Dendritic cell treated with granulocyte-macrophage colony-stimulating factor and Interleukin-4, amounts not matched to agents 40 ng/mL and 50 ng/mL, for 4 days (primary cell): Measurements from ENCODE around the gene GPR152.
"Not testable (repeated sequence)": the region's sequence is repeated elsewhere in the genome, so short reads cannot be mapped to it uniquely, and the experiment has no call there.

Experiments used
- H3K27ac Mint-ChIP-seq: one replicate; pipeline ENCODE4 v1.8.0; 2022; ENCODE audit warnings: mild to moderate bottlenecking, mixed read lengths
- H3K27me3 Mint-ChIP-seq: one replicate; pipeline ENCODE4 v1.8.0; 2022; ENCODE audit warnings: mild to moderate bottlenecking, mixed read lengths
- H3K36me3 Mint-ChIP-seq: one replicate; pipeline ENCODE4 v1.8.0; 2022; ENCODE audit warnings: low read depth, mixed read lengths
- H3K4me1 Mint-ChIP-seq: one replicate; pipeline ENCODE4 v1.8.0; 2022; ENCODE audit warnings: low read depth, mixed read lengths
- H3K4me3 Mint-ChIP-seq: one replicate; pipeline ENCODE4 v1.8.0; 2022; ENCODE audit warnings: mild to moderate bottlenecking, moderate library complexity, mixed read lengths
- H3K9me3 Mint-ChIP-seq: one replicate; pipeline ENCODE4 v1.8.0; 2022; ENCODE audit warnings: mixed read lengths
- intact Hi-C: fragments of 100-400 bp; cut with micrococcal nuclease; formaldehyde crosslinking; loops from one replicate; pipeline ENCODE4 v1.15.0; 2022

Gene GPR152

DNA sequence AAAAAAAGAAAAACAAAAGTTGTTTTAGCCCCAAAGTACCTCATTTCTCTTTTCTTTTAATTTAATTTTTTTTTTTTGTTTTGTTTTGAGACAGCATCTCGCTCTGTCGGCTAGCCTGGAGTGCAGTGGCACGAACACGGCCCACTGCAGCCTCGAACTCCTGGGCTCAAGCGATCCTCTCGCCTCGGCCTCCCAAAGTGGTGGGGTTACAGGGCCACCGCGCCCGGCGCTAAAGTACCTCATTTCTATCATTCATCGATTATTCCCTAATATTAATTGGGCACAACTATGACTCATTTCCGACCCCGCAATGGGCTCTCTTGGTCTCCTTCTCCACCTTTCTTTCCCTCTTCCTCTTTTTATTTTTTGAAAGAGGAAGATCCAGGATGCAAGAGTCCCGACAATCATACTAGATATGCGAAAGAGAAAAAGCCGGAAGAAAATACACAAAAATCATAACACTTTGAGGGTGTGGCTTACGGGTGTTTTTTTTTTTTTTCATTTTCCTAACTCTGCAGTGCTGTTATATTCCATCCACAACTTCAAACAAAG lies 29.8 kb upstream of the GPR152 start:
- intact Hi-C loops, result loop anchor here (2.0 kb wide), 1 partner anchor 14 kb away; the partner anchor contains the start of gene TMEM134
- Mint-ChIP-seq H3K27ac (peak overlapping the region; percentile 96), H3K4me3 (peak overlapping the region; percentile 91), H3K36me3 (peaks cover 35% of the 10 kb centered on the region), H3K27me3 (peaks cover 8% of the 10 kb centered on the region), H3K9me3 (no peaks in the 10 kb centered on the region), H3K4me1 (peaks cover 43% of the 10 kb centered on the region)

DNA sequence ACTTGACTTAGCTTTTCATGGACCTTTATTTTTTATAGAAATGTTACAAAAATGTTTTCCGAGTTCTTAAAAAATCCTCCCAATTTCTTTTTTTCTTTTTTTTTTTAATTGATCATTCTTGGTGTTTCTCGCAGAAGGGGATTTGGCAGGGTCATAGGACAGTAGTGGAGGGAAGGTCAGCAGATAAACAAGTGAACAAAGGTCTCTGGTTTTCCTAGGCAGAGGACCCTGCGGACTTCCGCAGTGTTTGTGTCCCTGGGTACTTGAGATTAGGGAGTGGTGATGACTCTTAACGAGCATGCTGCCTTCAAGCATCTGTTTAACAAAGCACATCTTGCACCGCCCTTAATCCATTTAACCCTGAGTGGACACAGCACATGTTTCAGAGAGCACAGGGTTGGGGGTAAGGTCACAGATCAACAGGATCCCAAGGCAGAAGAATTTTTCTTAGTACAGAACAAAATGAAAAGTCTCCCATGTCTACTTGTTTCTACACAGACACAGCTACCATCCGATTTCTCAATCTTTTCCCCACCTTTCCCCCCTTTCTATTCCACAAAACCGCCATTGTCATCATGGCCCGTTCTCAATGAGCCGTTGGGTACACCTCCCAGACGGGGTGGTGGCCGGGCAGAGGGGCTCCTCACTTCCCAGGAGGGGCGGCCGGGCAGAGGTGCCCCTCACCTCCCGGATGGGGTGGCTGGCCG lies 25.0 kb upstream of the GPR152 start:
- H3K4me1 Mint-ChIP-seq, H3K9me3 Mint-ChIP-seq, H3K4me3 Mint-ChIP-seq, intact Hi-C loops, H3K27ac Mint-ChIP-seq, H3K36me3 Mint-ChIP-seq: not testable (repeated sequence)
- H3K27me3 Mint-ChIP-seq, result peaks cover 16% of the 10 kb centered on the region

DNA sequence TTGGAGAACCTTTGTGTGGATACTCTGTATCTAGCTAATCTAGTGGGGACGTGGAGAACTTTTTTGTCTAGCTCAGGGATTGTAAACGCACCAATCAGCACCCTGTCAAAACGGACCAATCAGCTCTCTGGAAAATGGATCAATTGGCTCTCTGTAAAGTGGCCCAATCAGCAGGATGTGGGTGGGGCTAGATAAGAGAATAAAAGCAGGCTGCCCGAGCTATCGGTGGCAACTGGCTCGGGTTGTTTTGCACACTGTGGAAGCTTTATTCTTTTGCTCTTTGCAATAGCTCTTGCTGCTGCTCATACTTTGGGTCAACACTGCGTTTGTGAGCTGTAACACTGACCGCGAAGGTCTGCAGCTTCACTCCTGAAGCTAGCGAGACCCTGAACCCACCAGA lies 24.2 kb upstream of the GPR152 start:
- H3K27ac Mint-ChIP-seq, H3K4me3 Mint-ChIP-seq, H3K36me3 Mint-ChIP-seq, intact Hi-C loops, H3K4me1 Mint-ChIP-seq, H3K9me3 Mint-ChIP-seq: not testable (repeated sequence)
- H3K27me3 Mint-ChIP-seq, result peaks cover 19% of the 10 kb centered on the region

- no peak overlapping the region for H3K4me3 Mint-ChIP-seq
- no peak overlapping the region for H3K27ac Mint-ChIP-seq
- H3K27me3 Mint-ChIP-seq, result peaks cover 13% of the 10 kb centered on the region
- H3K9me3 Mint-ChIP-seq, result no peaks in the 10 kb centered on the region
- intact Hi-C loops, result no loop called here
- peaks cover 8% of the 10 kb centered on the region for H3K36me3 Mint-ChIP-seq
- peaks cover 31% of the 10 kb centered on the region for H3K4me1 Mint-ChIP-seq
Observed at GRCh38 chr11:67472882-67473281, 20.4 kb upstream of the GPR152 start.

- no peaks in the 10 kb centered on the region for H3K9me3 Mint-ChIP-seq
- peaks cover 10% of the 10 kb centered on the region for H3K27me3 Mint-ChIP-seq
- no peak overlapping the region for H3K4me3 Mint-ChIP-seq
- intact Hi-C loops, result no loop called here
- peak overlapping the region; percentile 82 for H3K27ac Mint-ChIP-seq
- H3K4me1 Mint-ChIP-seq, result peaks cover 49% of the 10 kb centered on the region
- peaks cover 23% of the 10 kb centered on the region for H3K36me3 Mint-ChIP-seq
Observed at GRCh38 chr11:67470337-67471002, 17.9 kb upstream of the GPR152 start.

DNA sequence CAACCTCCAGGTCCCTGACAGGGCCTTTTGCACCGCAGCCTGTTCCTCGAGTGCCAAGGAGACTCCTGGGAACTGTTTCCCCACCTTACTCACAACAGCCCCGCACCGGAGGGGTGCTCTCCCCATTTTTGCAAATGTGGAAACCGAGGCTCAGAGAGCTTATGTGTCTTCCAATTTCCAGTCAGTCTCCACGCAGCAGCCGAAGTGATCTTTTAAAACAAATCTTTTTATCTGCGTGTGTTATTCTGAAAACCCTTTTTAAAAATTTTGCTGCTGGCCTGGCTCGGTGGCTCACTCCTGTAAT lies 16.9 kb upstream of the GPR152 start:
- Mint-ChIP-seq H3K27ac (peak overlapping the region; percentile 82), H3K4me1 (peaks cover 59% of the 10 kb centered on the region), H3K27me3 (peaks cover 10% of the 10 kb centered on the region), H3K9me3 (no peaks in the 10 kb centered on the region), H3K36me3 (peaks cover 33% of the 10 kb centered on the region), H3K4me3 (peak overlapping the region; percentile 87)
- intact Hi-C loops, result loop anchor here (2.0 to 5.0 kb wide), 6 partner anchors 13 to 79 kb away; partner anchors contain the start of genes AIP, CDK2AP2, CORO1B and PITPNM1

DNA sequence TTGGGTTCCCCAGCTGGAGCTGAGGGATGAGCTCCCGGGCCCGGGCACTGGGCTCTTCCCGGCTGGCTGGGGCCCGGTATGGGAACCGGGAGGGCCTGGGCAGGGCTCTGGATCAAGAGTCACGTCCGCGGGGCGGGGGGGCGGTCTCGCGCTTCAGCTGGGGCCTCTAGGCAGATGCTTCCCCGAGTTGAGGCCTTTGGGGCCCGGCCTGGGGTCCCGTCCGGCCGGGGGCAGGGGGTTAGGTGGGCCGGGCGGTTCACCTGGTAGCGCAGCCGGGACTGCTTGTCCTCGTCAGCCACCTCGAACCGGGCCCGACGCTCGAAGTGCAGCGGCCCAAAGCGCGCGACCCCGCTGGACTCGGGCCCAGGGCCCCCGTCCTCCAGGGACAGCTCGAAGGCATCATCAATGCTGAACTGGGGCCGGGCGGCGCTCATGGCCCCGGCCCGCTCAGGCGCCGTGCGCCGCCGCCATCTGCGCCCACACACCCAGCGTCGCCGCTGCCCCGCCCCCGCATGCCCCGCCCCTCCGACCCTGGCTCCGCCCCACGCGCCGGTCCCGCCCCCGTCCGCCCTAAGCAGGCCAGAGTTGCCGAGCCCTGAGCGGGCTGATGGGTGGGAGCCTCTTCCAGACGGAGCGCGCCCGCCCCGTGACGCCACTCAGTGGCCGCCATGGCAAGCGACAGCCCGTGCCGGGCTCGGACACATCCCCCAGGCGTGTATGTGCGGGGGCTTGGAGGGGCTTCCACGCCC lies 16.4 kb upstream of the GPR152 start, which contains the start of gene TMEM134:
TSS of gene TMEM134 (minus strand) at position 493 of the 749 bp plus-strand sequence. CDS start at position 434, 59 bp downstream.
- Mint-ChIP-seq H3K27ac (peak within 1 kb of the TSS; percentile 82), H3K27me3 (peaks cover 10% of the 10 kb centered on the region), H3K9me3 (no peaks in the 10 kb centered on the region), H3K36me3 (peaks cover 34% of the 10 kb centered on the region), H3K4me3 (peak within 1 kb of the TSS; percentile 87), H3K4me1 (peaks cover 64% of the 10 kb centered on the region)
- intact Hi-C loops, result loop anchor here (2.0 to 5.0 kb wide), 6 partner anchors 14 to 78 kb away; partner anchors contain the start of genes AIP, CDK2AP2, CORO1B and PITPNM1

- Mint-ChIP-seq H3K4me1 (peaks cover 69% of the 10 kb centered on the region), H3K27me3 (peaks cover 10% of the 10 kb centered on the region), H3K36me3 (peaks cover 34% of the 10 kb centered on the region), H3K4me3 (peak overlapping the region; percentile 87), H3K9me3 (no peaks in the 10 kb centered on the region), H3K27ac (peak overlapping the region; percentile 82)
- intact Hi-C loops, result loop anchor here (2.0 to 5.0 kb wide), 6 partner anchors 14 to 78 kb away; partner anchors contain the start of genes AIP, CDK2AP2, CORO1B and PITPNM1
Observed at GRCh38 chr11:67468456-67468758, 15.9 kb upstream of the GPR152 start.

- Mint-ChIP-seq H3K27me3 (peaks cover 10% of the 10 kb centered on the region), H3K27ac (peak overlapping the region; percentile 82), H3K4me3 (peak overlapping the region; percentile 87), H3K36me3 (peaks cover 34% of the 10 kb centered on the region), H3K4me1 (peaks cover 69% of the 10 kb centered on the region), H3K9me3 (no peaks in the 10 kb centered on the region)
- intact Hi-C loops, result loop anchor here (2.0 to 5.0 kb wide), 6 partner anchors 15 to 77 kb away; partner anchors contain the start of genes AIP, CDK2AP2, CORO1B and PITPNM1
Observed at GRCh38 chr11:67468056-67468455, 15.5 kb upstream of the GPR152 start.

GRCh38 chr11:67466962-67467771 lies 14.6 kb upstream of the GPR152 start:
- H3K27ac Mint-ChIP-seq, result peak overlapping the region; percentile 8
- peak overlapping the region; percentile 87 for H3K4me3 Mint-ChIP-seq
- H3K9me3 Mint-ChIP-seq, result no peaks in the 10 kb centered on the region
- intact Hi-C loops, result loop anchor here (5.0 kb wide), 2 partner anchors 40 kb away; partner anchors contain the start of genes CDK2AP2, PITPNM1 and RPS6KB2
- H3K36me3 Mint-ChIP-seq, result peaks cover 34% of the 10 kb centered on the region
- peaks cover 10% of the 10 kb centered on the region for H3K27me3 Mint-ChIP-seq
- peaks cover 69% of the 10 kb centered on the region for H3K4me1 Mint-ChIP-seq

GRCh38 chr11:67466367-67466766 lies 13.8 kb upstream of the GPR152 start:
- peaks cover 64% of the 10 kb centered on the region for H3K4me1 Mint-ChIP-seq
- H3K27ac Mint-ChIP-seq, result peak overlapping the region; percentile 8
- no peak overlapping the region for H3K4me3 Mint-ChIP-seq
- H3K9me3 Mint-ChIP-seq, result no peaks in the 10 kb centered on the region
- intact Hi-C loops, result loop anchor here (5.0 kb wide), 2 partner anchors 39 to 41 kb away; partner anchors contain the start of genes CDK2AP2, PITPNM1 and RPS6KB2
- peaks cover 34% of the 10 kb centered on the region for H3K36me3 Mint-ChIP-seq
- H3K27me3 Mint-ChIP-seq, result peaks cover 7% of the 10 kb centered on the region

DNA sequence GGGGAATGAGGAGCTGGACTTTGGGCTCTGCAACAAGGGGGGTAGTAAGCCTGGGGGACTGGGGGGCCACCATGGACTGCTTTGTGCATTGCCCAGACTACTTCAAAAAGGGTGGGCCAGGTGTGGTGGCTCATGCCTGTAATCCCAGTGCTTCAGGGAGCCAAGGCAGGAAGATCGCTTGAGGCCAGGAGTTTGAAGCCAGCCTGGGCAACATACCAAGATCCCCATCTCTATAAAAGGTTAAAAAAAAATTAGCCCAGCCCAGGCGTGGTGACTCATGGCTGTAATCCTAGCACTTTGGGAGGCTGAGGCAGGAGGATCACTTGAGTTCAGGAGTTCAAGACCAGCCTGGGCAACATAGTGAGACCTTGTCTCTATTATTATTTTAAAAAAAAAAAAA lies 13.0 kb upstream of the GPR152 start:
- peaks cover 34% of the 10 kb centered on the region for H3K36me3 Mint-ChIP-seq
- intact Hi-C loops, result loop anchor here (5.0 kb wide), 2 partner anchors 38 to 42 kb away; partner anchors contain the start of genes CDK2AP2, PITPNM1 and RPS6KB2

GRCh38 chr11:67465189-67465510 lies 12.6 kb upstream of the GPR152 start:
- peak overlapping the region; percentile 96 for H3K27ac Mint-ChIP-seq
- peaks cover 34% of the 10 kb centered on the region for H3K36me3 Mint-ChIP-seq
- H3K4me1 Mint-ChIP-seq, result peaks cover 59% of the 10 kb centered on the region
- H3K27me3 Mint-ChIP-seq, result peaks cover 9% of the 10 kb centered on the region
- no peaks in the 10 kb centered on the region for H3K9me3 Mint-ChIP-seq
- intact Hi-C loops, result loop anchor here (5.0 kb wide), 2 partner anchors 38 to 42 kb away; partner anchors contain the start of genes CDK2AP2, PITPNM1 and RPS6KB2
- H3K4me3 Mint-ChIP-seq, result peak overlapping the region; percentile 95

More for the DNA sequence above, 13.0 kb upstream of the GPR152 start:
- peak overlapping the region; percentile 96 for H3K27ac Mint-ChIP-seq
- not testable (repeated sequence) for H3K9me3 Mint-ChIP-seq, H3K27me3 Mint-ChIP-seq
- peaks cover 59% of the 10 kb centered on the region for H3K4me1 Mint-ChIP-seq
- peak overlapping the region; percentile 95 for H3K4me3 Mint-ChIP-seq
